Endothelial cell of hepatic sinusoid (primary cell): ENCODE measurements around the gene SCD.

Experiments used
- in situ Hi-C: cut with HindIII; loops from 2 replicates; pipeline ENCODE4 v1.10.0; 2017; ENCODE audit warnings: low sequenced_read_pairs

Gene SCD

DNA sequence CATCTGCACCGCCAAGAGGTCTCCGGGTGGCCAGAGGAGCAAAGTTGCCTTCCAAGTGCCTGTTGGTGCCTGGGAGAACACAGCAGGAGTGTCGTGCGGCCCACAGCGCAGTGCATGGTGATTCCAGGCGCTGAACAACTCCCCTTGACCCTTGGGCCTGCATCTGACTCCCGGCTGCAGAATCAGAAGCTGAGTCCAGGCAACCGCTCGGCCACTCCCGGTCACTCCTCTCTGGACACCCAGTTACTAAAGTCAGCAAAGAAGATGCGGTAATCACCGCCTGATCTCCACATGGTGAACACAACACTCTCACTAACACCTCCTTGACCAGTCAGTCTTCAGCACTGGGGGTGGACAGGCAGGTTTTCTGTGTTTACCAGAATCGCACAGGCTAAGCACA, 35.5 kb downstream of the SCD start:
- in situ Hi-C loops = no loop called here

DNA sequence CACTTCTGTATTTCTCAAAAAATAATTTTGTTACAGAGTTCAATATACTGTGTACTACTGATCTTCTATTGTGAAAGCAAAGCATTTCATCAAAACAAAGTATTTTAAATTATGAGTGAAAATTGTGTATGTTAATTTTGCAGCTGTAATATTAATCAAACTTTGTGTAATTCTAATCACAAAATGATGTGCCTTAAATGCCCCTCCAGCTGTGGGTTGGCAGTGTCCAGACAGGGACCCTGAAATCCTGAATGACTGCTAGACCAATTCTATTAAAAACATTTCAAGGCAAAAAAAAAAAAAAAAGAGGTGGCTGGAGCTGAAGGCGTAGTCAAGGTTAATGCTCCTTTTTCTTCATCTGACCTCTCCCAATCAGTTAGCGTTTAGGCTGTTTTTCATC, 36.2 kb downstream of the SCD start:
- in situ Hi-C loops = no loop called here

DNA sequence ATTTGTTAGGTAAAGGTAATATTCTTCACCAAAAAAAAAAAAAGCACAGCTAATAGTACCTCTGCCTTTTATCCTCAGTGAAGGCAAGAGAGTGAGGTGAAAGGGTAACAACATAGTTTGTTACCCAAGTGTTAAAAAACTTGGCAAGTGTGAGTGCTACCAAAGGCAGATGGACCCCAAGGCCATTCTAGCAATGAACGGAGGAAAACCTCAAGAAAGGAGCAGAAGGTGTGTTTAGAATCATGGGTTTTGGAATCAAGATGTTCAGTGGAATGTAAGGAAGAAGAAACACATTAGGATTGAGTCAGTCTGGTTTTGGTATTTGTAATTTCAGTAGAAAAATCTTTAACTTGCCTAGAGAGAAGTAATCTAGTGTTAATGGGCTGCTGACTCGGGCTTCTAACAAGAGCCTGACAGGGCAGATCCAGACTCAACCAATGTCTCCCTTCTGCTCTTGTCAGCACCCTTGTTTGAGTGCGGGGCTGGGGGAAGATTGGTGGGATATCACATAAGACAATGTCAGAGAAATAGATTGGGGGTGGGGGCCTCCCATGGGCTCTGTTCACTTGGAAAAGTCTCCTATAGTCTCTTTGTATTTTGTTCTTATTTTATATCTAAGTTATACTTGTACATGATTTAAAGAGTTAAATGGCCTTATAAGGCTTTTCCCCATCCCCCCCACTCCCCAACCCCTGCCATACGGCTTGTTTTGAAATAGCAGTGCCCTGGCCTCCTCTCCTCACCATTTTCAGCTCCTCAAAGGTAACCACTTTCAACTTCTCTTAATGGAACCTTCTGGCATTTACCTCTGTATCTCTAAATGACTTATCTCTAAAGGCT, 44.4 kb downstream of the SCD start:
- in situ Hi-C loops = no loop called here

DNA sequence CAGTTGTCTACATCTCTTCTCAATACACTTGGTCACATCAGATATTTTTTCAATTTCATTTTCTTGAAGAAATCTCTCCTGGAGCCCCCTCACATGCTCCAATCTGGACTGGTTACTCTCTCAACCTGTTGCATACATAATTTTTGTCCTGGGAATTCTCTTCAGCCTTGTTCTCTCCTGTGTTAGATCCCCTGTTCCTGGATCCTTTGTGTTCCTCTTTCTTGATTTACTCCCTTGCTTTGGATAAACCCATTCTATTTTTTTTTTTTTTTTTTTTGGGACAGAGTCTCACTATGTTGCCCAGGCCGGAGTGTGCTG, 45.6 kb downstream of the SCD start:
- in situ Hi-C loops = no loop called here

DNA sequence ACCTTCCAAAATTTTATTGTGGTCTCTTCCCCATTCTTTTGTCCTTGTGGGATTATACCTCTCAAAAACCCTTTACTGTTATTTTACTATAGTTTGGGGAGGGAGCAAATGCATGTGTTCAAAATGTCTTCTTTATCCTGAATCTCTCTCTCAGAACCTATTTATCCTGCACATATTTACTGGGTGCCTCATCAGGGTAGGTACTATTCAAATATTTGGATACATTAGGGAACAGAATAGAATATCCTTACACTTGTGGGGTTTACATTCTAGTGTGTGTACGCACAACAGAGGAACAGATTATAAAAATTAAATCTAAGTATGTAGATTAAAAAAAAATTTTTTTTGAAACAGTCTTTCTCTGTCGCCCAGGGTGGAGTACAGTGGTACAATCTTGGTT, 48.6 kb downstream of the SCD start:
- in situ Hi-C loops = loop anchor here (5.0 kb wide), 2 partner anchors 42 to 68 kb away; no protein-coding TSS in a partner anchor

DNA sequence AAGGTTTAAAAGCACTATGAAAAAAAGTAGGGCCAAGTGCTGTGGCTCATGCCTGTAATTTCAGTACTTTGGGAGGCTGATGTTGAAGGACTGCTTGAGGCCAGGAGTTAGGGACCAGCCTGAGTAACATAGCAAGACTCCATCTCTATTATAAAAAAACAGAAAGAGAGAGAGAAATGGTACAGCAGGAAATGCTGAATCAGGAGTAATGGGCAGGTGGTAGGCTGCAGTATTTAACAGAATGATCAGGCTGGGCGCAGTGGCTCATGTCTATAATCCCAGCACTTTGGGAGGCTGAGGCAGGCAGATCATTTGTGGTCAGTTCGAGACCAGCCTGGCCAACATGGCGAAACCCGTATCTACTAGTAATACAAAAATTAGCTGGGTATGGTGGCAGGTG, 49.6 kb downstream of the SCD start:
- in situ Hi-C loops = loop anchor here (5.0 kb wide), 2 partner anchors 41 to 69 kb away; no protein-coding TSS in a partner anchor

DNA sequence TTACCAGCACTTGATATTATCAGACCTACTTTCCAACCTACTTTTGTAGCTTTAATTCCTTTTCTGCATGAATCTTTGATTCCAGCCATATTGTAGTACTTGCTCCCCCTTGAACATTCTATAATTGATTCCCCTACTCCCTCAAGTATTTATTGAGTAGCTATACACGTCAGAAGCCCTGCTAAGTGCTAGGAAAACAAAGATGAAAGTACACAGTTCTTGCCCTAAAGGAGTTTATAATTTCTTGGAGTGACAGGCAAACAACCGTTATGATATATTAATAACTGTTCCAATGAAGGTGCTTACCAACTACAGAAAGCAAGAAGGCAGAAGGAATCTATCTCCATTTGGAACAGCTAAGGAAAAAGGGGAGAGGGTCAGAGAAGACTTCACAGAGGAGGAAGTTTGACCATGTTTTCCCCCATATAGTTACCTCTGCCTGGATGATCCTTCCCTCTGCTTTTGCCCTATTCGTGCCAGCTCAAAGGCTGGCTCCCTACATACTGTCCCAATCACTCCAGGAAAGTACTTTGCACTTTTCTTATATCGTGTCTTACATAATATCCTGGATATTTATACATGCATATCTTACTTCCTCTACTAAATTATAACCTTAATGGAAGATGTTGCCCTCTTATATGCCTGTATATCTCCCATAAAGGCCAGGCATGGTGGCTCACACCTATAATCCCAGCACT, 54.7 kb downstream of the SCD start:
- in situ Hi-C loops = no loop called here

DNA sequence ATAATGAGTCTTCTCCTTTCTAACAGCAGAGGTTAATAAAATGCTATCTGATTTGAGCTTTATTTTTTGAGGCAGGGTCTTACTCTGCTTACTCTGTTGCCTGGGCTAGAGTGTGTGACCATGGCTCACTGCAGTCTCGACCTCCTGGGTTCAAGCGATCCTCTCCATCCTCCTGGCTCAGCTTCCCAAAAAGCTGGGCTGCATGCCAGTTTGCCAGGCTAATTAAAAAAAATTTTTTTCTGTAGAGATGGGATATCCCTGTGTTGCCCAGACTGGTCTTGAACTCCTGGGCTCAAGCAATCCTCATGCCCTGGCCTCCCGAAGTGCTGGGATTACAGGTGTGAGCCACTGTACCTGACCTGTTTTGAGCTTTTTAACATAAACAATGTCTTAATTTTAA, 56.7 kb downstream of the SCD start:
- in situ Hi-C loops = no loop called here

DNA sequence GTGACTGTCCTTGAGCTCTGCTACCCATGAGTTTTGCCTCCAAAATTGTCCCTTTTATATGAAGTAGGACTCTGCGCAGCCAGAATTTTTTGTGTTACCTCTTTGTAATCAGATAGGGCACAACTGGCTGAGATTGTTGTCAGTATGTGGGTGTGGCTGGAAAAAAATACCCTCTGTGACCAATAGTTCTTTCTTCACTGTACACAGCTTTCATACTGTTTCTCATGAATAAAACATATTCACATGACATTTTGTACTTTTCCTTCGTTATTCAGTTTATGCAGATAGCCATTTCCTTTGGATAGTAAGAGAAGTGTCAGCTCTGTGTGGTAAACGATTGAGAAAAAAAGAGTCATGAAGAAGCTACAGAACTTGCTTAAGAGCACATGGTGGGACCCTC, 66.1 kb downstream of the SCD start:
- in situ Hi-C loops = no loop called here
